Ishikawa (cell line): ENCODE measurements around the gene TNFRSF8.
A peak's percentile ranks its signal among the peaks of the same experiment; 100 is the strongest.
"Not testable (repeated sequence)": the region's sequence is repeated elsewhere in the genome, so short reads cannot be mapped to it uniquely, and the experiment has no call there.

Experiments used
- CEBPB ChIP-seq: IDR thresholded peaks from 2 replicates; pipeline ENCODE4 v1.6.1; 2012
- CREB1 ChIP-seq: IDR thresholded peaks from 2 replicates; pipeline ENCODE4 v1.6.1; 2012; ENCODE audit warnings: low read depth
- EGR1 ChIP-seq: IDR thresholded peaks from 2 replicates; pipeline ENCODE4 v1.6.1; 2012
- EP300 ChIP-seq: IDR thresholded peaks from 2 replicates; pipeline ENCODE4 v1.6.1; 2012; ENCODE audit warnings: borderline replicate concordance
- FOXM1 ChIP-seq: IDR thresholded peaks from 2 replicates; pipeline ENCODE4 v1.6.1; 2012; ENCODE audit warnings: low read depth, borderline replicate concordance
- MAX ChIP-seq: IDR thresholded peaks from 2 replicates; pipeline ENCODE4 v1.6.1; 2012
- RAD21 ChIP-seq: IDR thresholded peaks from 2 replicates; pipeline ENCODE4 v1.6.1; 2012; ENCODE audit warnings: low read depth
- REST ChIP-seq: IDR thresholded peaks from 2 replicates; pipeline ENCODE4 v1.6.1; 2012; ENCODE audit warnings: low read depth, mild to moderate bottlenecking
- TAF1 ChIP-seq: IDR thresholded peaks from 2 replicates; pipeline ENCODE4 v1.6.1; 2012; ENCODE audit warnings: low read depth, mild to moderate bottlenecking
- TCF12 ChIP-seq: IDR thresholded peaks from 2 replicates; pipeline ENCODE4 v1.6.1; 2012; ENCODE audit warnings: low read depth
- TEAD4 ChIP-seq: IDR thresholded peaks from 2 replicates; pipeline ENCODE4 v1.6.1; 2012
- USF1 ChIP-seq: IDR thresholded peaks from 2 replicates; pipeline ENCODE4 v1.6.1; 2012
- YY1 ChIP-seq: IDR thresholded peaks from 2 replicates; pipeline ENCODE4 v1.6.1; 2012; ENCODE audit warnings: low read depth

- TF ChIP-seq FOXM1, EP300, MAX, CEBPB, YY1, TAF1, REST, TEAD4, EGR1, CREB1, TCF12: not testable (repeated sequence)
- TF ChIP-seq USF1 (0 out of 2 replicates have a peak, but pooled peaks have one; percentile 21), RAD21 (peak; percentile 62)
Measured at GRCh38 chr1:12106861-12107260, 43.8 kb downstream of the TNFRSF8 start.
